EL (cell line): ENCODE measurements around the gene ERCC6.

ENCODE experiments used
- DNase-seq: peaks from one replicate; pipeline ENCODE4 v3.0.0-alpha.2; 2016

Gene ERCC6

GRCh38 chr10:49538381-49539319, at the start of gene ERCC6:
Gene ERCC6, minus strand, starts transcription at chr10:49539121.
- peak; percentile 98 for DNase-seq

GRCh38 chr10:49587981-49588380, 49.1 kb upstream of the ERCC6 start:
- DNase-seq, result no peak

- DNase-seq, result peak; percentile 77
Measured at GRCh38 chr10:49585387-49585786, 46.5 kb upstream of the ERCC6 start.

- DNase-seq, result peak; percentile 45
Measured at GRCh38 chr10:49579621-49580020, 40.7 kb upstream of the ERCC6 start.

- no peak for DNase-seq
Measured at GRCh38 chr10:49578392-49578791, 39.5 kb upstream of the ERCC6 start.

GRCh38 chr10:49577182-49577925, 38.4 kb upstream of the ERCC6 start:
- no peak for DNase-seq

GRCh38 chr10:49575489-49576072, 36.7 kb upstream of the ERCC6 start:
- no peak for DNase-seq

GRCh38 chr10:49572594-49573114, 33.7 kb upstream of the ERCC6 start:
- no peak for DNase-seq

GRCh38 chr10:49571388-49571787, 32.5 kb upstream of the ERCC6 start:
- DNase-seq, result peak; percentile 27

- DNase-seq, result peak; percentile 64
Measured at GRCh38 chr10:49569031-49569631, 30.2 kb upstream of the ERCC6 start.

- peak; percentile 88 for DNase-seq
Measured at GRCh38 chr10:49568235-49568634, 29.3 kb upstream of the ERCC6 start.

GRCh38 chr10:49567810-49568209, 28.9 kb upstream of the ERCC6 start:
- DNase-seq, result no peak

GRCh38 chr10:49564461-49565009, 25.6 kb upstream of the ERCC6 start:
- peak; percentile 39 for DNase-seq

GRCh38 chr10:49562893-49563292, 24.0 kb upstream of the ERCC6 start:
- DNase-seq, result peak; percentile 73

GRCh38 chr10:49560526-49560925, 21.6 kb upstream of the ERCC6 start:
- peak; percentile 32 for DNase-seq

GRCh38 chr10:49559476-49559875, 20.6 kb upstream of the ERCC6 start:
- no peak for DNase-seq

GRCh38 chr10:49558190-49558589, 19.3 kb upstream of the ERCC6 start:
- no peak for DNase-seq

- DNase-seq, result no peak
Measured at GRCh38 chr10:49557681-49558080, 18.8 kb upstream of the ERCC6 start.

- peak; percentile 15 for DNase-seq
Measured at GRCh38 chr10:49556723-49557122, 17.8 kb upstream of the ERCC6 start.

- peak; percentile 99 for DNase-seq
Measured at GRCh38 chr10:49552277-49552676, 13.4 kb upstream of the ERCC6 start.

GRCh38 chr10:49550563-49550962, 11.6 kb upstream of the ERCC6 start:
- DNase-seq, result peak; percentile 91

GRCh38 chr10:49549640-49550346, 10.9 kb upstream of the ERCC6 start:
- peak; percentile 17 for DNase-seq
